Panc1 (cell line): ENCODE results near the gene TMED10. TPM values are rescaled to one million over a fixed set of nuclear protein-coding genes. Genes with fewer than 3 reads are reported as not detected.

Source experiments
- ATAC-seq: fragments of 200-7000 bp; cut with Tn5 transposase; 2 replicates; pipeline ENCODE4 v1.9.1; 2020; ENCODE audit warnings: mild to moderate bottlenecking, moderate library complexity
- BruUV-seq: library from RNA; stranded (reverse); fragments of 400-500 nt; replicated peaks from 2 replicates; lab custom pipeline; 2021; lab: Mats Ljungman, UMichigan
- CTCF ChIA-PET: fragments of 300-600 bp; sonication (Branson Sonifier 250); formaldehyde crosslinking; loops from one replicate; lab custom pipeline; 2022; ENCODE audit warnings: antibody characterized with exemption; lab: Charles Lee
- POLR2A ChIA-PET: fragments of 300-600 bp; sonication (Branson Sonifier 250); formaldehyde crosslinking; loops from one replicate; lab custom pipeline; 2022; ENCODE audit warnings: antibody characterized with exemption; lab: Charles Lee
- DNase-seq: peaks from one replicate; pipeline ENCODE4 v3.0.0-alpha.2; 2010; ENCODE audit warnings: low read depth, low spot score
- H3K27ac ChIP-seq: 2 replicates; pipeline ENCODE4 v1.5.1; 2011; ENCODE audit warnings: mild to moderate bottlenecking, low read length, inconsistent platforms
- H3K27me3 ChIP-seq: fragments of 200-500 bp; sonication (Bioruptor generic); 2 replicates; pipeline ENCODE4 v1.6.0; 2014; ENCODE audit warnings: low read length, inconsistent platforms; ENCODE audit not compliant: control insufficient read depth, insufficient read depth
- H3K36me3 ChIP-seq: fragments of 200-500 bp; sonication (Bioruptor generic); 2 replicates; pipeline ENCODE4 v1.5.1; 2014; ENCODE audit warnings: inconsistent platforms, mild to moderate bottlenecking, low read length, moderate library complexity; ENCODE audit not compliant: control insufficient read depth, insufficient read depth
- H3K4me1 ChIP-seq: 2 replicates; pipeline ENCODE4 v1.5.1; 2011; ENCODE audit warnings: inconsistent platforms, mild to moderate bottlenecking, low read length, moderate library complexity; ENCODE audit not compliant: control insufficient read depth, insufficient read depth
- H3K4me3 ChIP-seq, 2 experiments: 2 replicates each; pipeline ENCODE4 v1.5.1; 2011 to 2012; ENCODE audit warnings: low read depth in 2 of 2, low read length in 2 of 2, mild to moderate bottlenecking in 2 of 2, inconsistent platforms in 1 of 2, moderate library complexity in 1 of 2
- H3K9me3 ChIP-seq: fragments of 200-500 bp; sonication (Bioruptor generic); 2 replicates; pipeline ENCODE4 v1.5.1; 2014; ENCODE audit warnings: low read depth, mild to moderate bottlenecking, inconsistent platforms, low read length, moderate library complexity; ENCODE audit not compliant: control insufficient read depth, insufficient read depth
- CTCF ChIP-seq: fragments of 450-650 bp; IDR thresholded peaks from 2 replicates; pipeline ENCODE4 v1.5.1; 2017; ENCODE audit warnings: mild to moderate bottlenecking
- POLR2AphosphoS5 ChIP-seq: IDR thresholded peaks from 2 replicates; pipeline ENCODE4 v1.6.1; 2012; ENCODE audit warnings: mild to moderate bottlenecking, low read depth, low read length, moderate library complexity
- REST ChIP-seq, 2 experiments: IDR thresholded peaks; 2 replicates each; pipeline ENCODE4 v1.6.1; 2011 to 2012; ENCODE audit warnings: low read depth in 2 of 2, control low read depth in 1 of 2, low read length in 1 of 2, mild to moderate bottlenecking in 1 of 2, moderate library complexity in 1 of 2; ENCODE audit not compliant: insufficient read depth in 1 of 2
- SIN3A ChIP-seq: IDR thresholded peaks from 2 replicates; pipeline ENCODE4 v1.6.1; 2012; ENCODE audit warnings: low read depth, mild to moderate bottlenecking, low read length, moderate library complexity, borderline replicate concordance; ENCODE audit not compliant: insufficient read depth
- TCF7L2 ChIP-seq: IDR thresholded peaks from 2 replicates; pipeline ENCODE4 v1.6.1; 2011; ENCODE audit warnings: mild to moderate bottlenecking, low read depth, low read length, inconsistent platforms
- in situ Hi-C: cut with HindIII; loops from 2 replicates; pipeline ENCODE4 v1.10.0; 2016; ENCODE audit warnings: low sequenced_read_pairs, low pct_unique_long_range_greater_than_20kb
- intact Hi-C: fragments of 100-400 bp; cut with micrococcal nuclease; formaldehyde crosslinking; loops from one replicate; pipeline ENCODE4 v1.10.0; 2022; ENCODE audit not compliant: unreplicated experiment
- total RNA-seq: library from RNA; stranded (reverse); gene quantifications from one replicate; pipeline ENCODE4 v1.2.1, GENCODE V29; 2021; ENCODE audit not compliant: unreplicated experiment

Gene TMED10
- total RNA-seq, 1 experiment from 2014 or later: 183 TPM

- POLR2A ChIA-PET: no interaction called here
- Histone ChIP-seq H3K9me3 (no peaks in the 10 kb centered on the region), H3K27me3 (no peaks in the 10 kb centered on the region), H3K27ac (no peak overlapping the region), H3K36me3 (no peaks in the 10 kb centered on the region; the same call in 1 of the 2 replicates), H3K4me1 (no peaks in the 10 kb centered on the region; the same call in 1 of the 2 replicates), H3K4me3 (no peak overlapping the region)
- CTCF ChIA-PET: no interaction called here
- TF ChIP-seq CTCF: no peak
- intact Hi-C loops: loop anchor here (10.0 kb wide), 1 partner anchor 350 kb away; no protein-coding TSS in a partner anchor
- BruUV-seq: no TSS peak
- DNase-seq (no peak), ATAC-seq (no peak)
- in situ Hi-C loops: no loop called here
These were observed 41.8 kb downstream of the TMED10 start for GRCh38 chr14:75134644-75135043.

- no peak for DNase-seq
- in situ Hi-C loops (no loop called here), intact Hi-C loops (loop anchor here (2.0 to 10.0 kb wide), 2 partner anchors 169 to 351 kb away; no protein-coding TSS in a partner anchor)
- ATAC-seq: no peak
- no peaks in the 10 kb centered on the region; the same call in 1 of the 2 replicates for H3K4me1 ChIP-seq
- CTCF ChIA-PET: no interaction called here
- no peaks in the 10 kb centered on the region for H3K9me3 ChIP-seq
- BruUV-seq: no TSS peak
- H3K27ac ChIP-seq: no peak overlapping the region
- TF ChIP-seq REST (IDR thresholded peaks at IDR 0.05; ENCODE audit: insufficient read depth in 1 of 2, low read depth in 2 of 2, low read length in 1 of 2) (no peak), POLR2AphosphoS5 (no peak), CTCF (no peak), SIN3A (no peak), TCF7L2 (no peak)
- POLR2A ChIA-PET: no interaction called here
- H3K27me3 ChIP-seq: no peaks in the 10 kb centered on the region
- H3K4me3 ChIP-seq: no peak overlapping the region
- no peaks in the 10 kb centered on the region; the same call in 1 of the 2 replicates for H3K36me3 ChIP-seq
These were observed 42.8 kb downstream of the TMED10 start for GRCh38 chr14:75133597-75133996.
